HepG2 (cell line): ENCODE measurements around the gene FLOT2. TPM values are rescaled to one million over a fixed set of nuclear protein-coding genes. Genes with fewer than 3 reads are reported as not detected.
A peak's percentile ranks its signal among the peaks of the same experiment; 100 is the strongest.

Source experiments
- ATAC-seq: fragments of 200-7000 bp; cut with Tn5 transposase; 3 replicates; pipeline ENCODE4 v1.9.1; 2020; ENCODE audit warnings: mild to moderate bottlenecking, moderate library complexity
- BruUV-seq: library from RNA; stranded (reverse); fragments of 400-500 nt; replicated peaks from 2 replicates; lab custom pipeline; 2021; lab: Mats Ljungman, UMichigan
- CTCF ChIA-PET: fragments of 300-600 bp; formaldehyde crosslinking; extraction: SDS; loops from one replicate; lab custom pipeline; 2021; ENCODE audit warnings: low total read pairs, inconsistent platforms, low intra/inter-chr PET ratio; lab: Yijun Ruan, JAX
- POLR2A ChIA-PET: fragments of 350-600 bp; sonication (Branson Sonifier 250); formaldehyde crosslinking; loops from one replicate; lab custom pipeline; 2020; ENCODE audit warnings: antibody characterized with exemption, inconsistent platforms; lab: Yijun Ruan, JAX
- DNase-seq: peaks from one replicate; pipeline ENCODE4 v3.0.0-alpha.2; 2015; ENCODE audit warnings: low spot score
- FAIRE-seq: peaks from 3 replicates; lab custom pipeline; 2011; peaks lifted over from hg19 to GRCh38; lab: Jason Lieb, UNC
- H2AFZ ChIP-seq: one replicate; pipeline ENCODE4 v1.6.1; 2011; ENCODE audit warnings: low read length, inconsistent platforms
- H3K27ac ChIP-seq: fragments of 300-600 bp; 3 replicates; pipeline ENCODE4 v1.8.0; 2011; ENCODE audit warnings: mixed run types, mild to moderate bottlenecking, mixed read lengths, low read length, inconsistent platforms; ENCODE audit not compliant: insufficient read depth; ENCODE audit errors: extremely low read length
- H3K27me3 ChIP-seq, 2 experiments: fragments of 200-600 bp in 1 of 2; 2 replicates in 1 of 2; 3 replicates in 1 of 2; pipeline versions ENCODE4 v1.6.0 to v1.8.0; 2011; ENCODE audit warnings: low read length in 2 of 2, mild to moderate bottlenecking in 2 of 2, moderate library complexity in 2 of 2, inconsistent platforms in 1 of 2; ENCODE audit not compliant: insufficient read depth in 2 of 2, control insufficient read depth in 1 of 2
- H3K36me3 ChIP-seq, 2 experiments: fragments of 200-600 bp in 1 of 2; replicated peaks in 1 of 2; 2 replicates in 1 of 2; 3 replicates in 1 of 2; pipeline versions ENCODE4 v1.5.1 to v1.8.0; 2011; ENCODE audit warnings: low read length in 2 of 2, inconsistent platforms in 1 of 2; ENCODE audit not compliant: insufficient read depth in 2 of 2, control insufficient read depth in 1 of 2
- H3K4me1 ChIP-seq: 2 replicates; pipeline ENCODE4 v1.5.1; 2012; ENCODE audit warnings: low read length, inconsistent platforms; ENCODE audit not compliant: insufficient read depth
- H3K4me2 ChIP-seq: 2 replicates; pipeline ENCODE4 v1.6.0; 2011; ENCODE audit warnings: low read depth, low read length, inconsistent platforms
- H3K4me3 ChIP-seq, 3 experiments: fragments of 200-600 bp in 1 of 3; sonication (generic), shearing (Covaris generic) in 1 of 3; replicated peaks in 1 of 3; 2 replicates each; pipeline ENCODE4 v1.5.1; 2011 to 2016; ENCODE audit warnings: low read length in 3 of 3, inconsistent platforms in 2 of 3, low read depth in 2 of 3, mild to moderate bottlenecking in 2 of 3, control low read depth in 1 of 3, mixed read lengths in 1 of 3; ENCODE audit not compliant: insufficient read depth in 1 of 3
- H3K79me2 ChIP-seq: one replicate; pipeline ENCODE4 v1.6.1; 2011; ENCODE audit warnings: low read length, inconsistent platforms; ENCODE audit not compliant: insufficient read depth
- H3K9ac ChIP-seq: 2 replicates; pipeline ENCODE4 v1.6.0; 2011; ENCODE audit warnings: mild to moderate bottlenecking, low read depth, low read length, inconsistent platforms; ENCODE audit not compliant: insufficient read depth
- H3K9me3 ChIP-seq: 2 replicates; pipeline ENCODE4 v1.5.1; 2012; ENCODE audit warnings: mild to moderate bottlenecking, low read length
- H4K20me1 ChIP-seq: 2 replicates; pipeline ENCODE4 v1.6.0; 2011; ENCODE audit warnings: inconsistent platforms, mild to moderate bottlenecking, low read length, moderate library complexity; ENCODE audit not compliant: insufficient read depth
- ATRX ChIP-seq: sonication (generic); formaldehyde crosslinking; IDR thresholded peaks from 2 replicates; pipeline ENCODE4 v1.4.0; 2020; ENCODE audit warnings: missing genetic modification reagents, borderline replicate concordance
- CHD2 ChIP-seq: IDR thresholded peaks from 2 replicates; pipeline ENCODE4 v1.6.1; 2011; ENCODE audit warnings: low read depth, low read length, improper control_type of control experiment
- FOXC1 ChIP-seq: sonication (generic); formaldehyde crosslinking; IDR thresholded peaks from 2 replicates; pipeline ENCODE4 v1.8.0; 2022; ENCODE audit warnings: mild to moderate bottlenecking, missing genetic modification reagents, borderline replicate concordance
- KLF12 ChIP-seq: sonication (generic); formaldehyde crosslinking; IDR thresholded peaks from 2 replicates; pipeline ENCODE4 v1.4.0; 2020; ENCODE audit warnings: missing genetic modification reagents, borderline replicate concordance
- MLLT10 ChIP-seq: sonication (generic); formaldehyde crosslinking; IDR thresholded peaks from 2 replicates; pipeline ENCODE4 v1.4.0; 2020; ENCODE audit warnings: missing genetic modification reagents
- NFE2L1 ChIP-seq: sonication (generic); formaldehyde crosslinking; IDR thresholded peaks from 2 replicates; pipeline ENCODE4 v1.4.0; 2020; ENCODE audit warnings: missing genetic modification reagents, mild to moderate bottlenecking, borderline replicate concordance
- PAWR ChIP-seq: sonication (generic); formaldehyde crosslinking; IDR thresholded peaks from 2 replicates; pipeline ENCODE4 v1.4.0; 2020; ENCODE audit warnings: missing genetic modification reagents, mild to moderate bottlenecking, borderline replicate concordance
- POLR2A ChIP-seq, 2 experiments: IDR thresholded peaks; 2 replicates each; pipeline ENCODE4 v1.6.1; 2011; ENCODE audit warnings: low read depth in 2 of 2, low read length in 2 of 2, mild to moderate bottlenecking in 1 of 2, moderate library complexity in 1 of 2; ENCODE audit not compliant: insufficient read depth in 1 of 2
- RXRB ChIP-seq: IDR thresholded peaks from 2 replicates; pipeline ENCODE4 v1.6.1; 2016; ENCODE audit warnings: borderline replicate concordance, missing genetic modification reagents, missing compliant biosample characterization
- TFE3 ChIP-seq: IDR thresholded peaks from 2 replicates; pipeline ENCODE4 v1.6.1; 2016
- ZNF567 ChIP-seq: sonication (generic); formaldehyde crosslinking; IDR thresholded peaks from 2 replicates; pipeline ENCODE4 v1.8.1; 2023; ENCODE audit warnings: mild to moderate bottlenecking, missing genetic modification reagents, borderline replicate concordance
- ZNF652 ChIP-seq: IDR thresholded peaks from 2 replicates; pipeline ENCODE4 v1.6.1; 2016; ENCODE audit warnings: low read depth, borderline replicate concordance
- ZNF768 ChIP-seq: sonication (generic); formaldehyde crosslinking; IDR thresholded peaks from 2 replicates; pipeline ENCODE4 v1.4.0; 2020; ENCODE audit warnings: missing genetic modification reagents
- WGBS: methylation state at CpG from one replicate; pipeline ENCODE4 v1.1.6; 2017; ENCODE audit warnings: low lambda C conversion rate; 5-methylcytosine and 5-hydroxymethylcytosine counted together
- in situ Hi-C: cut with HindIII; loops from 2 replicates; pipeline ENCODE4 v1.10.0; 2017; ENCODE audit warnings: low pct_unique_long_range_greater_than_20kb; ENCODE audit not compliant: extremely low pct_ligation_motif_present
- intact Hi-C: fragments of 100-400 bp; cut with micrococcal nuclease; formaldehyde crosslinking; loops from one replicate; pipeline ENCODE4 v1.10.0; 2022; ENCODE audit not compliant: unreplicated experiment
- polyA plus RNA-seq, 8 experiments: library from polyadenylated mRNA; depleted of rRNA in 3 of 8; stranded (reverse) in 7 of 8; unstranded in 1 of 8; fragments of >200 nt; fragmentation: Illumina TruSeq in 4 of 8; extraction: Trizol in 4 of 8; gene quantifications; 2 replicates each; pipeline versions ENCODE4 v1.2.1 to v1.2.3, GENCODE V29; 2011 to 2016; ENCODE audit warnings: low read depth in 4 of 8, missing spikeins in 1 of 8, mixed read lengths in 1 of 8; ENCODE audit not compliant: insufficient read depth in 1 of 8
- total RNA-seq, 5 experiments: library from RNA; depleted of rRNA; stranded (reverse); fragments of >200 nt; fragmentation: Illumina TruSeq; extraction: Trizol; gene quantifications; 2 replicates each; pipeline ENCODE4 v1.2.3, GENCODE V29; 2016; ENCODE audit warnings: low read depth in 1 of 5

The FLOT2 gene
- total and polyA plus RNA-seq, 2 of the 13 experiments (the other 11 are each of a cell fraction or from before 2014, with no cell fraction given), result 54.3 to 54.5 TPM

GRCh38 chr17:28862561-28862960, 35.0 kb downstream of the FLOT2 start (continued):
- TF ChIP-seq NFE2L1 (CRISPR knock-in tag) (no peak), PAWR (CRISPR knock-in tag) (no peak), ATRX (no peak), MLLT10 (CRISPR knock-in tag) (no peak)

GRCh38 chr17:28861393-28862203, 35.9 kb downstream of the FLOT2 start:
- no TSS peak for BruUV-seq
- H3K79me2 ChIP-seq, result no peaks in the 10 kb centered on the region
- peaks cover 17 to 24% of the 10 kb centered on the region in 2 experiments; a peak in 4 of 5 replicates for H3K36me3 ChIP-seq
- H4K20me1 ChIP-seq, result no peaks in the 10 kb centered on the region
- no peak overlapping the region for H3K4me3 ChIP-seq
- H3K9ac ChIP-seq, result no peak overlapping the region
- H3K4me2 ChIP-seq, result no peak overlapping the region
- H2AFZ ChIP-seq, result no peak overlapping the region
- peaks cover 26% of the 10 kb centered on the region for H3K4me1 ChIP-seq
- no peak for DNase-seq
- in situ Hi-C loops, result no loop called here
- POLR2A ChIA-PET, result interaction anchor here (0.8 to 1.7 kb wide), 3 partner anchors 20 to 46 kb away, joined by 3 read pairs; no protein-coding TSS in a partner anchor
- intact Hi-C loops, result no loop called here
- no peaks in the 10 kb centered on the region for H3K9me3 ChIP-seq
- ATAC-seq, result peak; percentile 29
- TF ChIP-seq POLR2A (IDR thresholded peaks at IDR 0.05; ENCODE audit: insufficient read depth in 1 of 2, low read depth in 2 of 2, low read length in 2 of 2) (0 out of 4 replicates have a peak, but pooled peaks of 1 of the 2 experiments have one; percentile 10), ZNF768 (CRISPR knock-in tag) (peak; percentile 24; the same call in 1 of the 2 replicates), CHD2 (no peak), ZNF567 (no peak), ZNF652 (CRISPR knock-in tag) (peak; percentile 86), KLF12 (no peak), TFE3 (CRISPR knock-in tag) (no peak), FOXC1 (no peak), RXRB (CRISPR knock-in tag) (no peak)
- TF ChIP-seq, all 625 proteins: peak for 3
- no peaks in the 10 kb centered on the region for H3K27me3 ChIP-seq
- H3K27ac ChIP-seq, result no peak overlapping the region
- CTCF ChIA-PET, result no interaction called here
- 90% methylated on average over 5 of the region's 8 CpGs for WGBS
- no peak for FAIRE-seq
